ENCODE measurements around the gene IGFBP6.

DNA sequence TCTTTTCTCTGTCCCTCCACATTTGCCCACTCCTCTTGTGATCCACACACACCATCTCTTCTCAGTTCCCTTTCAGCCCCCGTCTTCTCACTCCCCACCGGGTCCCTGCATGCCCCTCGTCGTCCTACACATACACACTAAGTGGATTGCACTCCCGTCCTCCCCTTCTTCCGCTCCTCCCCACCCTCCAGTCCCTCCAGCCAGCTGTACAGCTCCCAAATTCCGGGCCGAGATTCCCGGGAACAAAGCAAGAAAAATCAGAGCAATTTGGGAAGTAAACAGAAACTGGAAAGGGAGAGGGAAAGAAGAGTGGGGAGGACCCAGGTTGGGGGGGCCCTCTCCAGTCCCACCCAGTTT lies 282 bp upstream of the IGFBP6 start:
- no peak for TF ChIP-seq SP2 (IDR thresholded peaks at IDR 0.05; ENCODE audit: extremely low read depth, low read depth, low read length, poor library complexity, severe bottlenecking)
- no peak for TF ChIP-seq GABPA (tag; conservative IDR thresholded peaks at IDR 0.05; ENCODE audit: low read depth)
- TF ChIP-seq, protein P1, sequence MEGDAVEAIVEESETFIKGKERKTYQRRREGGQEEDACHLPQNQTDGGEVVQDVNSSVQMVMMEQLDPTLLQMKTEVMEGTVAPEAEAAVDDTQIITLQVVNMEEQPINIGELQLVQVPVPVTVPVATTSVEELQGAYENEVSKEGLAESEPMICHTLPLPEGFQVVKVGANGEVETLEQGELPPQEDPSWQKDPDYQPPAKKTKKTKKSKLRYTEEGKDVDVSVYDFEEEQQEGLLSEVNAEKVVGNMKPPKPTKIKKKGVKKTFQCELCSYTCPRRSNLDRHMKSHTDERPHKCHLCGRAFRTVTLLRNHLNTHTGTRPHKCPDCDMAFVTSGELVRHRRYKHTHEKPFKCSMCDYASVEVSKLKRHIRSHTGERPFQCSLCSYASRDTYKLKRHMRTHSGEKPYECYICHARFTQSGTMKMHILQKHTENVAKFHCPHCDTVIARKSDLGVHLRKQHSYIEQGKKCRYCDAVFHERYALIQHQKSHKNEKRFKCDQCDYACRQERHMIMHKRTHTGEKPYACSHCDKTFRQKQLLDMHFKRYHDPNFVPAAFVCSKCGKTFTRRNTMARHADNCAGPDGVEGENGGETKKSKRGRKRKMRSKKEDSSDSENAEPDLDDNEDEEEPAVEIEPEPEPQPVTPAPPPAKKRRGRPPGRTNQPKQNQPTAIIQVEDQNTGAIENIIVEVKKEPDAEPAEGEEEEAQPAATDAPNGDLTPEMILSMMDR (IDR thresholded peaks at IDR 0.05 in 2 of 3, conservative IDR thresholded peaks at IDR 0.05 in 1 of 3; ENCODE audit: insufficient read depth in 2 of 3, low read depth in 1 of 3, low read length in 3 of 3): no peak
- TF ChIP-seq RB1 (IDR thresholded peaks at IDR 0.05; ENCODE audit: low read depth): no peak
- TF ChIP-seq SP1 (CRISPR knock-in tag; IDR thresholded peaks at IDR 0.05): no peak
